Embryonic facial prominence (tissue), 1 donor: Measurements from ENCODE around the gene DACH1.
"Not testable (repeated sequence)": the region's sequence is repeated elsewhere in the genome, so short reads cannot be mapped to it uniquely, and the experiment has no call there.

Experiments
- DNase-seq: peaks from one replicate; pipeline ENCODE4 v3.0.0-alpha.2; 2016; ENCODE audit errors: extremely low spot score

DACH1 gene

GRCh38 chr13:71866335-71867130 is 471 bp downstream of the DACH1 start:
- no peak for DNase-seq

- no peak for DNase-seq
These were observed 1.1 kb downstream of the DACH1 start for GRCh38 chr13:71865874-71866334.

- no peak for DNase-seq
These were observed 1.8 kb downstream of the DACH1 start for GRCh38 chr13:71864986-71865873.

- DNase-seq, result no peak
These were observed 2.7 kb downstream of the DACH1 start for GRCh38 chr13:71864094-71864985.

GRCh38 chr13:71863254-71863865 is 3.6 kb downstream of the DACH1 start:
- no peak for DNase-seq

- no peak for DNase-seq
These were observed 4.5 kb downstream of the DACH1 start for GRCh38 chr13:71862459-71862943.

GRCh38 chr13:71861769-71862458 is 5.1 kb downstream of the DACH1 start:
- no peak for DNase-seq

GRCh38 chr13:71860547-71861138 is 6.4 kb downstream of the DACH1 start:
- no peak for DNase-seq

- DNase-seq, result no peak
These were observed 8.4 kb downstream of the DACH1 start for GRCh38 chr13:71858647-71859046.

GRCh38 chr13:71856548-71857043 is 10.4 kb downstream of the DACH1 start:
- no peak for DNase-seq

- DNase-seq, result no peak
These were observed 12.6 kb downstream of the DACH1 start for GRCh38 chr13:71854401-71854800.

GRCh38 chr13:71853725-71854124 is 13.3 kb downstream of the DACH1 start:
- DNase-seq, result no peak

GRCh38 chr13:71852736-71853135 is 14.3 kb downstream of the DACH1 start:
- DNase-seq, result no peak

- no peak for DNase-seq
These were observed 15.2 kb downstream of the DACH1 start for GRCh38 chr13:71851498-71852409.

- DNase-seq, result no peak
These were observed 25.0 kb downstream of the DACH1 start for GRCh38 chr13:71842003-71842402.

- DNase-seq, result no peak
These were observed 28.2 kb downstream of the DACH1 start for GRCh38 chr13:71838842-71839241.

GRCh38 chr13:71837582-71837981 is 29.4 kb downstream of the DACH1 start:
- DNase-seq, result not testable (repeated sequence)

- DNase-seq, result no peak
These were observed 35.3 kb downstream of the DACH1 start for GRCh38 chr13:71831716-71832115.

GRCh38 chr13:71830736-71831135 is 36.3 kb downstream of the DACH1 start:
- DNase-seq, result no peak
